ENCODE results near the gene FKBP6. TPM values are rescaled to one million over a fixed set of nuclear protein-coding genes. Genes with fewer than 3 reads are reported as not detected.
"Not testable (repeated sequence)": the region's sequence is repeated elsewhere in the genome, so short reads cannot be mapped to it uniquely, and the experiment has no call there.

The FKBP6 gene
- total RNA-seq, 1 experiment from 2014 or later: under 0.01 TPM

DNA sequence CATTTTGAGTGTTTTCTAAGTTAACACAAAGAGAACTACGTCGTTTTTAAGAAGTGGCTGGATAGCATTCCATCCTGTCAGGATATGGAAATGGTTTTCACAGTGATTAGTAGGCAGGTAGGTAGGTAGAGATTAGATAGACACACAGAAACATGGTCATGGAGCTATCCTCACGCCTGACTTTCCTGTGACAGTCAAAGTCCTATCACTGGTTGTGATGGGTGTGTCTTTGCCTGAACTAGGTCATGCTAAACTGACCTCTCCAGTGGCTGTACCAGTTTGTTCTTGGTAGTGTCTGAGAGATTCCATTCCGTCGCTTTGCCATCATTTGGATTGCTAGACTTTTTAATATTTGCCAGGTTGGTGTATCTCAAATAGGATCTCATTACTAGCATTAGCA, 28.2 kb downstream of the FKBP6 start:
- DNase-seq (ENCODE audit: low read depth): no peak

DNA sequence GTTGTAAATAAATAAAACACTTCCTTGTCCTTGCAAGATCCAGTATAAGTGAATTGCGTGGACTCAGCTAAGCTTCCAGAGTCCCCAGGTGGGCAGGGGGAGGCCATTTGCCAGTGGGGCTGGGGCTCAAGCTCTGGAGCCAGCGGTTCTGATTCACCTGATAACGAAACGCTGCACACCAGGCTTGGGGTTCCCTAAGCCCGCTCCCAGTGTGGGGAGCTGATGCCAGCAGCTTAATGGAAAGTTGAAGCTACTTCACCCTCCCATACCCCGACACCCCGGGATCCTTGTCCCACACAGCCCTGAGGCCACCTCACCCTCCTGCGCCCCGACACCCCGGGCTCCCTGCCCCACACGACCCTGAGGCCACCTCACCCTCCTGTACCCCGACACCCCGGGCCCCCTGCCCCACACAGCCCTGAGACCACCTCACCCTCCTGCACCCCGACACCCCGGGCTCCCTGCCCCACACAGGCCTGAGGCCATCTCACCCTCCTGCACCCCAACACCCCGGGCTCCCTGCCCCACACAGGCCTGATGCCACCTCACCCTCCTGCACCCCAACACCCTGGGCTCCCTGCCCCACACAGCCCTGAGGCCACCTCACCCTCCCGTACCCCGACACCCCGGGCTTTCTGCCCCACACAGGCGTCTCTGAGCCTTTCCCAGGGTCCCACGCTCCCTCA, 30.8 kb downstream of the FKBP6 start:
- DNase-seq (ENCODE audit: low read depth): no peak

DNA sequence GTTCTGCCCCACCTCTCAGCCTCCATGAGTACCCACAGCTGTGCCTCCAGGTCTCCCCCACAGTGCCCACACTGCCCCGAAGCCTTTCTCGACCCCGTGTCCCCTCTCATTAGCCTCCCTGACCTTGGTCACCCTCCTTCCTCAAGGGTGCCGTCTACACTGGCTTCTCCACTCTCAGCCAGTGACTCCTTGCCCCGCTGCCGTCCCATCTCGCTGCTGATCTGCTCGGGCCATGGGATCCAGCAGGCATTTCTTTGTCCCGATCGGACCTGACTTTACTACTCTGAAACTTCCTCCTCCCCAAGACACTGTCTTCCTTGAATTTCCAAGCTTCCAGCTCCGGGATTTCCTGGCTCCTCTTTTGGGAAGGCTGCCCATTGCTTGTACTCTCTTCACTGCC, 31.3 kb downstream of the FKBP6 start:
- no peak for DNase-seq (ENCODE audit: low read depth)

DNA sequence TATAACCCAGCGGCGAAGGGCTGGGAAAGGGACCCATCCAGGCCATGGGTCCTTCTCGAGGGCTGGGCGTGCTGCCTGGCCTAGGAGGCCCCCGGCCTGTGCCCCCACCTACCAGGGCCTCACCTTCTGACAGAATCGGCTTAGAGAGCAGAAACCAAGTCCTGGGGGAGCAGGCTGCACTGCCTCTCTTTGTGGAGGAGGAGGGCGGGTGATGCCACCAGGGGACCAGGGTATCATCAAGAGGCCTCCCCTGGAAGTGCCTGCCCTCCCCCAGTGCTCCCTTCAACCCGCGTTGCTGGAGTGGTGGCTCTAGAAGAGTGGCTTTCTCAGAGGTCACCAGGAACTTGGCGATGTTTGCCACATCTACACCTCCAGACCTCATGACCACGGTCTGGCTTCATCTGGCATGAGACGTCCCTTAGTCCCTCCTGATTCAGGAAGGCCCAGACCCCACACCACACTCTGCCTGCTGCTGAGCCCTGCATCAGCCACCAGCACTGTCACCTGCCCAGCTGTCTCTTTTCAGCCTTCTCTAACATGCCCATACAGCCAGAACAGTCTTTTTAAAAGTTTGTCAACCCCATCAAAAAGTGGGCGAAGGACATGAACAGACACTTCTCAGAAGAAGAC, 31.9 kb downstream of the FKBP6 start:
- DNase-seq (ENCODE audit: low read depth): no peak

DNA sequence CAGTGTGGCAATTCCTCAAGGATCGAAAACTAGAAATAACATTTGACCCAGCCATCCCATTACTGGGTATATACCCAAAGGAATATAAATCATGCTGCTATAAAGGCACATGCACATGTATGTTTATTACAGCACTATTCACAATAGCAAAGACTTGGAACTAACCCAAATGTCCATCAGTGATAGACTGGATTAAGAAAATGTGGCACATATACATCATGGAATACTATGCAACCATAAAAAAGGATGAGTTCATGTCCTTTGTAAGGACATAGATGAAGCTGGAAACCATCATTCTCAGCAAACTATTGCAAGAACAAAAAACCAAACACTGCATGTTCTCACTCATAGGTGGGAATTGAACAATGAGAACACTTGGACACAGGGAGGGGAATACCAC, 32.6 kb downstream of the FKBP6 start:
- not testable (repeated sequence) for DNase-seq (ENCODE audit: low read depth)

DNA sequence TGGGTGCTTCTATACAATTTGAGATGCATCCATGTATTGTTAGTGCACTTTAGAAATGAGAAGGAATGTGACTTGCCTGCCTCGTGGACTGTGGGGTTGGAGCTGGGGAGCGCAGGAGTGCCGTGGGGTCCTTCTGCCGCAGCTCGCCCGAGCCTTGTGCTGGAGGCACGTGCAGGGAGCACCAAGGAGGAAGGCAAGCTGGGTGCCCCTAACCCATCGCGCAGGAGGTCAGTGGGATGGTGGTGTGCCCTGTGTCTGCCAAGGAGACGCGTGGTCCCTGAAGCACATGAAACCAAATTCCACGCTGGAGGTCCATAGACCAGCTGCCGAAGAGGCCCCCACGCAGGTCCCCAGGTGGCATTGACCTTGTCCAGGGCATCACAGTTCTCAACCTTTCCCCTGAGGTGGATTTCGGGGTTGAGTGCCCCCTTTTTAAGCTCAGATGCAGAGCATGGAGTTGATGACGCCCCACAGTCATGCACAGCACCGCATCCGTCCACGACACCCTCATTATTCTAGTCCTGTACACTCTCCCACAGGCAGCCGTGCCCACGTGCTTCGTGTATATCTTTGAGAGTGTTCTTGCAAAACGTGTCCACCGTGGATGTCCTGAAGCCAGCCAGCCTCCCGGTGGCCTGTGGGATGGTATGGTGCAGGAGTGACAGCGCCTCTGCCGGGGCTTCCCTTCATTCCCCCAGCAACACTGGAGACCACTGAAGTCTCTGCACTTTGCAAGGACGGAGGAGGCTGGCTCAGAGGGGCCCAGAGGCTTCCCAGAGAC, 35.5 kb downstream of the FKBP6 start:
- DNase-seq (ENCODE audit: low read depth): no peak

DNA sequence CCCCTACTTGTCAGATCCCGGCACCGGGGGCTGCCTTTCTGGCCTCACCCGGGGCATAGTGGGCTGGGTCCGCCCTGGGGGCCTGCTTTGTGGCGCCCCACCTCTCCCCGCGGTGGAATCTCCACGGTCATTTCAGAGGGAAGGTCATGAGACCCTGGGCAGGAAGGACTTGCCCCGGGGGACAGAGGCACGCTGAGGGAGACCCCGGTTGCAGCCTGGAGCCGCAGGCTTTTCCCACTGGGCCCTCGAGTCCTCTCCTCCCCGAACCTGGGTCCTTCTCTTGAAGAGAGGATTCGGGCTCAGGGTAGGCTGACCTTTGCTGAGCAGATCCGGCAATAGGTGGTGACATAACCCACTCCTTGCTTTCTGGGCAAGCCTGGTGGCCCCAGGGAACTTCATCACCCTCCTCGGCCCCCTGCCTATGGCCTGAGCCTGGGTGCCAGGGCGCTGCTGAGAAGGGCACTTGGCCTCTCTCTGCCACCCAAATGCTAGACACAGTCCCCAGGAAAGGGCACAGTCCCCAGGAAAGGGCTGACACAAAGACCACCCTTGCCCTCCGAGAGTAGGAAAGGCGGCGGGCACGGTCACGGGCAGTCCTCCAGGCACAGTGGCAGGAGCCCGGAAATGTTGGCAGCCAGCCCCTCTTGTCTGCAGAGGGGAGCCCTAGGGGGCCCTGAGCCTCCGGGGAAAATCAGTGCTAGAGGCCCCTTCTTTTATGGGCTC, 36.2 kb downstream of the FKBP6 start:
- no peak for DNase-seq (ENCODE audit: low read depth)

DNA sequence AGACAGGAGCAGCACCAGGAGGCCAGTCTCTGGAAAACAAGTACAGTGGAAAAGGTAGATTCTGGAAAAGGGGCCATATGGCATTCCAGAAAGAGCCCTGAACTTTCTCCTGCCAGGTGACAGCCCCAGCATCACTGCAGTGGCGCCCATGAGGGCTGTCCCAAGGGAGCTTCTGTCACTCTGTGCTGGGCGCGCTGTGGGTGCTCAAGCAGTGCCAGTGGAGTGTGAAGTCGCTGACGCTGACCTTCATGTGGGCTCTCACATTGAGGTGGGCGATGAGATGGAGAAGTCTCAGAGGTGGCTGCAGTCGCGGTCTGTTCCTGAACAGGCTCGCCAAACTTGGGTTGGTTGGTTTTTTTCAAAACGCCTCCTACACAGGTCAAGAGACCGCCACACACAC, 38.2 kb downstream of the FKBP6 start:
- DNase-seq (ENCODE audit: low read depth): no peak

DNA sequence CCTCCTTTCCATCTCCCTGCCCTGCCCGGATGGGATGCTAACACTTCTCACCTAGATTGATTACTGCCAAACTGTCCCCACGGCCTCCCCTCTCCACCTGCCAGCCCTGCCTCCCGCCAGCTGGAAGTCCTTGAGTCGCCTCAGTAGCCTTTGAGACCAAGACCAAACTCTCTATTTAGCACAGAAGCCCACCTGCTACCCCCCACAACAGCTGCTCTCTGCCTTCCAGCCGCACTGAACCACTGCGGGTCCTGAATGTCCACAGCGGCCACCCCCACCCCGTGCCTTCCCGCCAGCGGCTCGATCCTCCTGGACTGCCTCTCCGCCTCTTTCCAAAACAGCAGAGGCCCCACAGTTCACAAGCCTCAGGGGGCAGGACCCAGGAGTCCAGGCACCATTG, 39.0 kb downstream of the FKBP6 start:
- no peak for DNase-seq (ENCODE audit: low read depth)

DNA sequence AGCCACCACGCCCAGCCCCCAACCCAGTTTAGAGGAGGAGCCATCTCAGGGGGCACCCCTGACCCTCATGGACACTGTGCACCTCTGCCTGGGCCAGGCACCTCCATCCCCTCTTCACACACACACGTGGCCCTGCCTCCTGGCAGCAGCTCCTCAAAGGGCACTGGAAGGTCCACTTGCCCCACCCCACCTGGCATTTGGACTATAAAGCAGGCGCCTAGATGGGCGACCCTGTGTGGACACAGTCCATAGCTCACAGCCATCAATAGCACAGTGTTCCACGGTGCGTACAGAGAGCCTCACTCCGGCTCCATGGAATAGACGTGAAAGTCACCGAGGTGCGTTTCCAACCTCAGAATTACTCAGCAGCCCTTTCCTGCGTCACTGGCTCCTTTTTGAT, 41.0 kb downstream of the FKBP6 start:
- no peak for DNase-seq (ENCODE audit: low read depth)

DNA sequence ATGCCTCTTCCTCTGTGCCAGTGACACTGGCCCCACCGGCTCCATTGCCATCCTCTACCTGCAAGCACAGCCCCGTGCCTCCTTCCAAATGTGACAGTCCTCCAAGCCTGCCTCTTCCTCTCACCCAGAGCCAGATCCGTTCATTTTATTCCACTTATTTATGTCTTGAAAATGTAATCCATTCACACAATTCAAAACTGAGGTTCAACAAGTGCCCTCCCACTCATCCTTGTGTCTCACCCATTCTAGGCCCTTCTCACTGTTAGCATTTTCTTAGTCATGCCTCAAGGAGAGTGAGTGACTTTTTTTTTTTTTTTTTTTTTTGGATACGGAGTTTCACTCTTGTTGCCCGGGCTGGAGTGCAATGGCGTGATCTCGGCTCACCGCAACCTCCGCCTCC, 41.7 kb downstream of the FKBP6 start:
- DNase-seq (ENCODE audit: low read depth): no peak

DNA sequence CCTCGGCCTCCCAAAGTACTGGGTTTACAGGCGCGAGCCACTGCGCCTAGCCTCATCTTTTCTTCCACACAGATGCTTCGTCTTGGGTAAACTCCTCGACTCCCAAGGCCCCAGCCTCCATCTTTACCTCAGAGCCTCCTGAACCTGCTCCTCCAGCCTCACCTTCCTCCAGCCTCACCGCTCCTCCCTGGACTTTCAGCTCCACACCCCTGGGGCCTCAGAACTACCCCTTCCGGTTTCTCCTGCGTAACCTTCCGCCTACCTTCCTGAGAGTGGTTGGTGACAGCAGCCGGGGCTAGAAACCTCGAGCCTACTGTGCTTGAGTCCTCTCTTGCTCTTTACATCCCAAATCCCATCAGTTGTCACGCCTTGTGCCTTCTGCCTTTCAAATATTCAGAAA, 45.8 kb downstream of the FKBP6 start:
- no peak for DNase-seq (ENCODE audit: low read depth)

DNA sequence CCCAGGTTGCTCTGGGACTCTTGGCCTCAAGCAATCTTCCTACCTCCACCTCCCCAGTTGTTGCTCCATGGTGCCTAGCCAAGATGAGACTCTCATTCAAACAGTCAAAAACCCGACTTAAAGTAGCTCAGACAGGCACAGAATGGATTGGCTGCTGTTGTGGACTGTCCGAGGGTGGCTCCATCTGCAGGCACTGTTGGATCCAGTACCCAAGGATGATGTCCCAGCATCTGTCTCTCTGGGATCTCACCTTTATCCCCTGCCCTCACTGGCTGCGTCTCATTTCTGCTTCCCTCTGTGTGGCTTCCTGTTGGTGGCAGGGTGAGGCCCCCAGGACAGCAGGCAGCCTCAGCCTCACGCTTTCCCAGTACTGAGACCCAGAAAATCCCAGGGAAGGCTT, 48.3 kb downstream of the FKBP6 start:
- not testable (repeated sequence) for DNase-seq (ENCODE audit: low read depth)

DNA sequence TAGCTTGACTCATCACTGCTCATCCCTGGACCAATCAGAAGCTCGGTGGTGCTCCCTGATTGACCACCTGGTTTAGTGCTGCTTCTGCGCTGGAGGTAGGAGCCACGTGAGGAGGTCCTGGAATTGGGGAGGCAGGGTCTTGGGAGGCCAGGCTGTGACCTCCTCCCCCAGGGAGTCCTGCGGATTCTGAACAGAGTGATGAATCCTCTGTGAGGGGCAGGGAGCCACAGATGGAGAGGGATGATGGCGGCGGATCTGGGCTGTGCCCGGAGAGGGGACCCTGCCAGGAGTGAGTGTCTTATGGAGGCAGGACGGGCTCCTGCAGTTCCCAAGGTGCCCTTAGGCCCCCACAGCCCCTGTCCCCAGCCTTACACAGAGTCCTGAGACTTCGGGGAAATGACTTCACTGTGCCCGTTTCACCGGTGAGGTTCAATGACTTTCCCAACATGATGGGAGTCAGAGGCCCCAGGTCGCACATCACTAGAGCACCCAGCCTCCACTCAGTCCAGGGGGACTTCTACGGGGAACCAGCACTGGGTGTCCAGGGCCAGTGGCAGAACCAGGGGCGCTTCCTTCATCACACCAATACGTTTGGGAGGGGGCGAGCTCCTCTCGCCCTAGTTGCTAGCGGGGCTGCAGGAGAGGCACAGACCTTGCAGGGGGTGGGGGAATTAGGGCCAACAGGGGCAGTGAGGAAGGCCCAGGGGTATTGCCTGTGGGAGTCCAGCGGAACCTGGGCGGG, 48.9 kb downstream of the FKBP6 start:
- no peak for DNase-seq (ENCODE audit: low read depth)

DNA sequence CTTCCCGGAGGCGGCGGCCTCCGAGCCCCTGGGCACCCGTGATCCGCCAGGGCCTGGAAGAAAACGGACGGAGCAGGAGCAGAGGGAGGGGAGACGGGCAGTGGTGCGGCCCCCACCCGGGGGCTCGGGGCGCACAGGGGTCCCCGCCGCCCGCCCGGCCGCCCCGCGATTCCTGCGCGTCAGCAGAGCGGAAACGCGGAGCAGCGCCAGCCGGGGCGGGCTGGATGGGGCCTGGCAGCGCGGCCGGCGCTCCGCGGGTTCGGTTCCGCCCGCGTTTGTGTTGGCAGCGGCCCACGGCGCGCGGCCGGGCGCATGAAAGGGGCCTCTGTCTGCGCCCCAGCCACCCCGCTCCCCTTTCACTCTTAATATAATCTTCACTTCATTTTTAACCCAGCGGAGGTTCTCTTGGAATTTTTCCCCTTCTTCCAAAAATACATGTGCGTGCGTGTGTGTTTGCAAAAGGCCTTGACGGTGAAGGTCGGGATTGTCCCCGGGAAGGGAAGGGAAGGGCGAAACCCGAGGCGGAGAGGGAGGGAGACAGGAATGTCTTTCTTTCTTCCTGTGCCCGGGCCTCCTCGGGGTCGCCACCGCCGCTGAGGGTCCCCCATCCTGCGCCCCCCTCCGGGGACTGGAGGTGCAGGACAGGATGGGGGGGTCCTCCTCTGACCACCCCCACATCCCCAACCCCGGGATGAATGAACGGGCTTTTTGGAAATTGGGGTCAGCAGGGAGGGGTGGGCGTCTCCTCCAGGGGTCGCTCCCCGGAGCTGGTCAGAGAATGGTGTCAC, 49.6 kb downstream of the FKBP6 start:
- not testable (repeated sequence) for DNase-seq (ENCODE audit: low read depth)

DNA sequence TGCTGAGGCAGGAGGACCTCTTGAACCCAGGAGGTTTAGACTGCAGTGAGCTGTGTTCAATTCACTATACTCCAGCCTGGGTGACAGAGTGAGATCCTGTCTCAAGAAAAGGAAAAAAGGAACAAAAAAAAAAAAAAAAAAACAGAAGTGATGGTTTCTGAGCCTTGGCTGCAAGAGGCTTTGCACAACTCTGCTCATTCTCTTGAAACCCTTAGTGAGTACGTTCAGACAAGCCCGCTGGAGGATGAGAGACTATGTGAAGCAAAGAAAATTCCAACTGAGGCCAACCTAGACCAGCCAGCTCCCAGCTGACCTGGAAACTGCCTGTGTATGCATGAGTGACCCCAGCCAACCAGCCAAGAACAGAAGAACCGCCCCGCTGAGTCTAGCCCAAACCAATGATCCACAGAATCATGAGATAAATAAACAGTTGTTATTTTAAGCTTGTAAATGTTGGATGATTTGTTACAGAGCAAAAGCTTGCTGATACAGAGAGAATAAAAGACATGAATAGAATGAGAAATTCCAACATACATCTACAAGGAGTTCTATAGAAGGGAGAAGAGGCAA, 55.1 kb downstream of the FKBP6 start:
- no peak for DNase-seq (ENCODE audit: low read depth)

DNA sequence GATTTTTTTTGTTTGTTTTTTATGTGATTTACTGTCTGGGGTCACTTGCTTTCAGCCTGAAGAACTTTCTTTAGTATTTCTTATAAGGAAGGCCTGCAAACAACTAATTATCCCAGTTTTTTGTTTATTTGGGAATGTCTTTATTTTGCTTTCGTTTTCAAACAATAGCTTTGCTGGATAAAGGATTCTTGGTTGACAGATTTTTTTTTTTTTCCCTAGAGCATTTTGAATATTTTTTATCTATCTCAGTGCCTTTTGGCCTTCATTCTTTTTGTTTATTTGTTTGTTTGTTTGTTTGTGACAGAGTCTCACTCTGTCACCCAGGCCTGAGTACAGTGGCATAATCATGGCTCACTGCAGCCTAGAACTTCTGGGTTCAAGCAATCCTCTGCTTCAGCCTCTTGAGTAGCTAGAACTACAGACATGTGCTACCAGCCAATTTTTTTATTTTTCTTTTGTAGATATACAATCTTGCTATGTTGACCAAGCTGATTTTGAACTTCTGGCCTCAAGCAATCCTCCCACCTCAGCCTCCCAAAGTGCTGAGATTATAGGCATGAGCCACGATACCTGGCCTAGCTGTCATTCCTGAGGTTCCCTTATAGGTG, 59.4 kb downstream of the FKBP6 start:
- DNase-seq (ENCODE audit: low read depth): no peak

DNA sequence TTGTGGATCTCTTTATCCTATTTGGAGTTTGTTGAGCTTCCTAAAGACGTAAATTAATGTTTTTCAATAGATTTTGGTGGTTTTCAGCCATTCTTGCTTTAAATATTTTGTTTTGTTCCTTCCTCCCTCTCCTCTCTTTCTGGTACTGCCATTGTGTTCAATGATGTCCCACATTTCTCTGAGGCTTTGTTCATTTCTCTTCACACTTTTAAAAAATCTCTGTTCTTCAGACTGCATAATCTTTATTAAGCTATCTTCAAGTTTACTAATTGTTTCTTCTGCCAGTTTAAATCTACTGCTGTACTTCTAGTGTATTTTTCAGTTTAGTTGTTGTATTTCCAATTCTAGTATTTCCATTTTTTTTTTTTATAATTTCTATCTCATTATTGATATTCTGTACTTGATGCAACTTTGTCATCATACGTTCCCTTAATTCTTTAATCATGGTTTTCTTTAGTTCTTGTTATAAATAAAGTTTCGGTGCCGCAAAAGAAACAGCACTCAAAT, 60.0 kb downstream of the FKBP6 start:
- DNase-seq (ENCODE audit: low read depth): no peak

DNA sequence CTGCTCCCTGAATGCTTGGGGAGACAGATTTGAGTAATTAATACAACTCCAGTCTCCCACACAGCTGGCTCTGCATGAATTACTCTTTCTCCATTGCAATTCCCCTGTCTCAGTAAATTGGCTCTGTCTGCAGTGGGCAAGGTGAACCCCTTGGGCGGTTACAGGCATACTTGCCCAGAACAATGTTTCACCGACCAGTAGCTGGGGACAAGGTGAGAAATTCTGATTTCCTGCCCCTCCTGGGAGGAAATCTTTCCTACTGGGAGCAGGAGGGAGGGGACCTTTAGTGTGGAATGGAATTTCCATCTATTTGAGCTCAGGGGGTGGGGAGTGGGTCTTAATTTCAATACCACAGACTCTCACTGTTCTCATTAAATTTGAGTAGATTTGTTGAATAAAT, 63.4 kb downstream of the FKBP6 start:
- no peak for DNase-seq (ENCODE audit: low read depth)

DNA sequence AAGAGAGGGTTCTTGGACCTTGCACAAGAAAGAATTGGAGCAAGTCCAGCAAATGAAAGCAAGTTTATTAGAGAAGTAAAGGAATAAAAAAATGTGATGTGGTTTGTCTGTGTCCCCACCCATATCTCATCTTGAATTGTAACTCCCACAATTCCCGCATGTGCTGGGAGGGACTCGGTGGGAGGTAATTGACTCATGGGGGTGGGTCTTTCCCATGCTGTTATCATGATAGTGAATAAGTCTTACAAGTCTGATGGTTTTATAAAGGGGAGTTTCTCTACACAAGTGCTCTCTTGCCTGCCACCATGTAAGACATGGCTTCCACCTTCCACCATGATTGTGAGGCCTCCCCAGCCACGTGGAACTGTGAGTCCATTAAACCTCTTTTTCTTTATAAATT, 66.5 kb downstream of the FKBP6 start:
- peak; percentile 69 for DNase-seq (ENCODE audit: low read depth)

Measured in Daoy (cell line).